OCI-LY1 (cell line): Measurements from ENCODE around the gene ATP8A2.

Experiments used
- H2AFZ ChIP-seq: fragments of 200-600 bp; sonication (generic), shearing (Covaris generic); 2 replicates; pipeline ENCODE4 v1.6.0; 2014; ENCODE audit warnings: antibody characterized with exemption, mild to moderate bottlenecking, low read length
- H3F3A ChIP-seq: fragments of 200-600 bp; sonication (generic), shearing (Covaris generic); 2 replicates; pipeline ENCODE4 v1.6.0; 2014; ENCODE audit warnings: mild to moderate bottlenecking, antibody characterized with exemption, low read length, moderate library complexity; ENCODE audit not compliant: insufficient read depth
- H3K27ac ChIP-seq: fragments of 200-600 bp; sonication (generic); 2 replicates; pipeline ENCODE4 v1.5.1; 2014; ENCODE audit warnings: low read length, mixed run types, mild to moderate bottlenecking, low read depth; ENCODE audit not compliant: poor library complexity, severe bottlenecking
- H3K27me3 ChIP-seq: fragments of 200-600 bp; sonication (generic); 2 replicates; pipeline ENCODE4 v1.6.0; 2014; ENCODE audit warnings: antibody characterized with exemption, mild to moderate bottlenecking, low read length, moderate library complexity; ENCODE audit not compliant: insufficient read depth
- H3K36me3 ChIP-seq: fragments of 200-600 bp; sonication (generic); 2 replicates; pipeline ENCODE4 v1.6.1; 2014; ENCODE audit warnings: mild to moderate bottlenecking, antibody characterized with exemption, low read length, moderate library complexity, mixed read lengths; ENCODE audit not compliant: insufficient read depth
- H3K4me1 ChIP-seq: fragments of 200-600 bp; sonication (generic); 2 replicates; pipeline ENCODE4 v1.5.1; 2014; ENCODE audit warnings: mild to moderate bottlenecking, low read length, moderate library complexity; ENCODE audit not compliant: insufficient read depth, severe bottlenecking
- H3K4me2 ChIP-seq: fragments of 200-600 bp; sonication (generic), shearing (Covaris generic); 2 replicates; pipeline ENCODE4 v1.6.1; 2014; ENCODE audit warnings: low read length
- H3K4me3 ChIP-seq: fragments of 200-600 bp; sonication (generic); 2 replicates; pipeline ENCODE4 v1.5.1; 2014; ENCODE audit warnings: low read length, low read depth, mild to moderate bottlenecking, mixed read lengths; ENCODE audit not compliant: poor library complexity, severe bottlenecking
- H3K79me2 ChIP-seq: fragments of 200-600 bp; shearing (Covaris generic); 2 replicates; pipeline ENCODE4 v1.6.1; 2016; ENCODE audit warnings: mixed run types, low read length, mixed read lengths; ENCODE audit not compliant: insufficient read depth
- H3K9ac ChIP-seq: fragments of 200-600 bp; sonication (generic), shearing (Covaris generic); 2 replicates; pipeline ENCODE4 v1.6.1; 2014; ENCODE audit warnings: mild to moderate bottlenecking, low read length, mixed read lengths
- H3K9me2 ChIP-seq: fragments of 200-600 bp; sonication (generic), shearing (Covaris generic); 2 replicates; pipeline ENCODE4 v1.6.1; 2014; ENCODE audit warnings: low read depth, mild to moderate bottlenecking, low read length, mixed read lengths
- H3K9me3 ChIP-seq: fragments of 200-600 bp; shearing (Covaris generic); 2 replicates; pipeline ENCODE4 v1.6.1; 2014; ENCODE audit warnings: low read length, mixed read lengths
- H4K20me1 ChIP-seq: fragments of 200-600 bp; sonication (generic), shearing (Covaris generic); 2 replicates; pipeline ENCODE4 v1.6.0; 2016; ENCODE audit warnings: mild to moderate bottlenecking, low read length; ENCODE audit not compliant: insufficient read depth
- CTCF ChIP-seq: fragments of 200-600 bp; sonication (generic), shearing (Covaris generic); IDR thresholded peaks from 2 replicates; pipeline ENCODE4 v1.5.1; 2017; ENCODE audit warnings: mild to moderate bottlenecking, antibody characterized with exemption, low read length, moderate library complexity, mixed read lengths
- EZH2 ChIP-seq: fragments of 200-600 bp; sonication (generic), shearing (Covaris generic); IDR thresholded peaks from 2 replicates; pipeline ENCODE4 v1.8.0; 2017; ENCODE audit warnings: borderline replicate concordance, mixed run types, mild to moderate bottlenecking, antibody characterized with exemption, low read length, moderate library complexity, mixed read lengths

ATP8A2 gene

DNA sequence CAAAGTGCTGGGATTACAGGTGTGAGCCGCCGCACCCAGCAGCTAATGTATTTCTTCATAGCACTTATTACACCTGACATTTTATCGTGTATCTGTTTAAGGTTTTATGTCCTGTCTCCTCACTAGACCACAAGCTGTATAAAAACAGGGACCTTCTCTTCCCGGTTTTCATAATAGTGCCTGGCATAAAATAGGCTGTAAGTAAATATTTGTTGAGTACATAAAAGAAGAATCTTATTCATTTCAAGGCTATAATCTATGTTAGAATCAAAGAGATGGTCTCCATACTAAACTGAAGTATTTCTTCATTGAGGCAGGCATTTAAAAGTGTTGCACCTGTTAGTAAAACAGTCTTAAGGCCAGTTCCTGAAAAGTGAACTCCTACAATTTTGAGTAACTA, 486.1 kb downstream of the ATP8A2 start:
- no peaks in the 10 kb centered on the region for H3K9me2 ChIP-seq
- no peaks in the 10 kb centered on the region for H3K79me2 ChIP-seq
- no peaks in the 10 kb centered on the region for H3K36me3 ChIP-seq
- no peak overlapping the region for H3K9ac ChIP-seq
- no peaks in the 10 kb centered on the region for H3K9me3 ChIP-seq
- TF ChIP-seq CTCF (no peak), EZH2 (no peak)
- H3K4me2 ChIP-seq = no peak overlapping the region
- no peak overlapping the region for H3K27ac ChIP-seq
- H3K4me3 ChIP-seq = no peak overlapping the region
- no peaks in the 10 kb centered on the region for H3F3A ChIP-seq
- no peaks in the 10 kb centered on the region for H3K4me1 ChIP-seq
- no peaks in the 10 kb centered on the region; the same call in 1 of the 2 replicates for H3K27me3 ChIP-seq
- no peak overlapping the region for H2AFZ ChIP-seq
- no peaks in the 10 kb centered on the region for H4K20me1 ChIP-seq

- Histone ChIP-seq H3K79me2 (no peaks in the 10 kb centered on the region), H2AFZ (no peak overlapping the region), H3K9me3 (no peaks in the 10 kb centered on the region), H3K4me3 (no peak overlapping the region), H3K27me3 (no peaks in the 10 kb centered on the region; the same call in 1 of the 2 replicates), H3K9me2 (no peaks in the 10 kb centered on the region), H3K4me1 (no peaks in the 10 kb centered on the region), H4K20me1 (no peaks in the 10 kb centered on the region), H3K27ac (no peak overlapping the region), H3K36me3 (no peaks in the 10 kb centered on the region), H3K4me2 (no peak overlapping the region), H3K9ac (no peak overlapping the region), H3F3A (no peaks in the 10 kb centered on the region)
- TF ChIP-seq EZH2 (no peak), CTCF (no peak)
Observed at GRCh38 chr13:25859528-25859927, 487.8 kb downstream of the ATP8A2 start.

GRCh38 chr13:25860265-25860664, 488.5 kb downstream of the ATP8A2 start:
- no peaks in the 10 kb centered on the region for H4K20me1 ChIP-seq
- H3K4me1 ChIP-seq = no peaks in the 10 kb centered on the region
- no peak overlapping the region for H3K27ac ChIP-seq
- no peak overlapping the region for H2AFZ ChIP-seq
- H3K4me3 ChIP-seq = no peak overlapping the region
- H3K9ac ChIP-seq = no peak overlapping the region
- H3K9me2 ChIP-seq = no peaks in the 10 kb centered on the region
- H3K4me2 ChIP-seq = no peak overlapping the region
- no peaks in the 10 kb centered on the region for H3K79me2 ChIP-seq
- TF ChIP-seq EZH2 = no peak
- no peak for TF ChIP-seq CTCF
- no peaks in the 10 kb centered on the region for H3K36me3 ChIP-seq
- no peaks in the 10 kb centered on the region for H3F3A ChIP-seq
- no peaks in the 10 kb centered on the region; the same call in 1 of the 2 replicates for H3K27me3 ChIP-seq
- H3K9me3 ChIP-seq = no peaks in the 10 kb centered on the region
